H9 (cell line): ENCODE measurements around the gene EML4. TPM values are rescaled to one million over a fixed set of nuclear protein-coding genes. Genes with fewer than 3 reads are reported as not detected.
"Not testable (repeated sequence)": the region's sequence is repeated elsewhere in the genome, so short reads cannot be mapped to it uniquely, and the experiment has no call there.

Source experiments
- DNase-seq: peaks from one replicate; pipeline ENCODE4 v3.0.0-alpha.2; 2017
- H2AFZ ChIP-seq: one replicate; pipeline ENCODE4 v1.6.1; 2013; ENCODE audit warnings: mild to moderate bottlenecking, low read length, control low read depth, moderate library complexity
- H2AK5ac ChIP-seq: 2 replicates; pipeline ENCODE4 v1.6.1; 2013; ENCODE audit warnings: low read length, control low read depth, mixed read lengths; ENCODE audit not compliant: insufficient read length
- H2BK120ac ChIP-seq: one replicate; pipeline ENCODE4 v1.6.1; 2013; ENCODE audit warnings: low read depth, mild to moderate bottlenecking, low read length, control low read depth, inconsistent platforms; ENCODE audit not compliant: poor library complexity, severe bottlenecking
- H2BK12ac ChIP-seq: 2 replicates; pipeline ENCODE4 v1.6.1; 2013; ENCODE audit warnings: low read length, control low read depth, mixed read lengths, low read depth; ENCODE audit not compliant: insufficient read length
- H2BK15ac ChIP-seq: 2 replicates; pipeline ENCODE4 v1.6.1; 2013; ENCODE audit warnings: low read depth, low read length, control low read depth
- H2BK20ac ChIP-seq: one replicate; pipeline ENCODE4 v1.6.1; 2013; ENCODE audit warnings: low read depth, mild to moderate bottlenecking, low read length, control low read depth, inconsistent platforms; ENCODE audit not compliant: poor library complexity, severe bottlenecking
- H2BK5ac ChIP-seq: 2 replicates; pipeline ENCODE4 v1.6.1; 2013; ENCODE audit warnings: low read length, control low read depth, mixed read lengths; ENCODE audit not compliant: insufficient read length
- H3K14ac ChIP-seq: 2 replicates; pipeline ENCODE4 v1.6.1; 2013; ENCODE audit warnings: low read length, control low read depth; ENCODE audit not compliant: insufficient read depth
- H3K18ac ChIP-seq: 2 replicates; pipeline ENCODE4 v1.6.1; 2013; ENCODE audit warnings: low read depth, mild to moderate bottlenecking, mixed read lengths, low read length, control low read depth; ENCODE audit not compliant: insufficient read length
- H3K23ac ChIP-seq: 2 replicates; pipeline ENCODE4 v1.6.1; 2013; ENCODE audit warnings: low read length, control low read depth, mixed read lengths, low read depth; ENCODE audit not compliant: insufficient read length
- H3K23me2 ChIP-seq: 2 replicates; pipeline ENCODE4 v1.6.1; 2013; ENCODE audit warnings: low read depth, mild to moderate bottlenecking, mixed read lengths, low read length, control low read depth; ENCODE audit not compliant: insufficient read length, poor library complexity, severe bottlenecking
- H3K27ac ChIP-seq: 2 replicates; pipeline ENCODE4 v1.5.1; 2013; ENCODE audit warnings: low read length, control low read depth, mixed read lengths, low read depth; ENCODE audit not compliant: insufficient read length
- H3K27me3 ChIP-seq: 2 replicates; pipeline ENCODE4 v1.6.1; 2013; ENCODE audit warnings: low read length, control low read depth, inconsistent platforms; ENCODE audit not compliant: insufficient read depth
- H3K4ac ChIP-seq: 2 replicates; pipeline ENCODE4 v1.6.1; 2013; ENCODE audit warnings: low read depth, mild to moderate bottlenecking, control low read depth, inconsistent platforms, low read length, moderate library complexity
- H3K4me1 ChIP-seq: 2 replicates; pipeline ENCODE4 v1.6.1; 2013; ENCODE audit warnings: low read length, control low read depth, inconsistent platforms; ENCODE audit not compliant: insufficient read depth
- H3K4me2 ChIP-seq: 2 replicates; pipeline ENCODE4 v1.6.1; 2013; ENCODE audit warnings: low read length, control low read depth, mixed read lengths; ENCODE audit not compliant: insufficient read length, insufficient read depth
- H3K56ac ChIP-seq: 2 replicates; pipeline ENCODE4 v1.6.1; 2013; ENCODE audit warnings: low read depth, mild to moderate bottlenecking, mixed read lengths, low read length, control low read depth; ENCODE audit not compliant: insufficient read length
- H3K79me1 ChIP-seq: 2 replicates; pipeline ENCODE4 v1.6.1; 2013; ENCODE audit warnings: low read depth, mild to moderate bottlenecking, moderate library complexity, low read length, control low read depth, inconsistent platforms; ENCODE audit not compliant: insufficient read depth, poor library complexity, severe bottlenecking
- H3K79me2 ChIP-seq: 2 replicates; pipeline ENCODE4 v1.6.1; 2013; ENCODE audit warnings: low read length, control low read depth, inconsistent platforms; ENCODE audit not compliant: insufficient read depth
- H3K9ac ChIP-seq: 2 replicates; pipeline ENCODE4 v1.6.1; 2013; ENCODE audit warnings: low read length, control low read depth, mixed read lengths; ENCODE audit not compliant: insufficient read length; ENCODE audit errors: extremely low read depth
- H3K9me3 ChIP-seq: one replicate; pipeline ENCODE4 v1.6.1; 2013; ENCODE audit warnings: low read depth, low read length, inconsistent platforms; ENCODE audit not compliant: control insufficient read depth
- H3T11ph ChIP-seq: one replicate; pipeline ENCODE4 v1.6.1; 2013; ENCODE audit warnings: mild to moderate bottlenecking, low read length, control low read depth, inconsistent platforms
- H4K20me1 ChIP-seq: one replicate; pipeline ENCODE4 v1.6.1; 2013; ENCODE audit not compliant: control insufficient read depth, insufficient read length, insufficient read depth
- H4K5ac ChIP-seq: 2 replicates; pipeline ENCODE4 v1.6.1; 2013; ENCODE audit warnings: low read depth, mild to moderate bottlenecking, mixed read lengths, low read length, control low read depth; ENCODE audit not compliant: insufficient read length
- H4K8ac ChIP-seq: replicated peaks from 2 replicates; pipeline ENCODE4 v1.6.1; 2013; ENCODE audit warnings: low read length, control low read depth, mixed read lengths, low read depth; ENCODE audit not compliant: insufficient read length
- H4K91ac ChIP-seq: 2 replicates; pipeline ENCODE4 v1.6.1; 2013; ENCODE audit warnings: low read depth, mild to moderate bottlenecking, moderate library complexity, mixed read lengths, low read length, control low read depth; ENCODE audit not compliant: insufficient read length
- H3K27ac Mint-ChIP-seq, 3 experiments: 2 replicates in 2 of 3; 3 replicates in 1 of 3; pipeline ENCODE4 v1.8.0; 2020 to 2021; ENCODE audit warnings: mixed read lengths in 3 of 3, mild to moderate bottlenecking in 1 of 3, moderate library complexity in 1 of 3
- H3K27me3 Mint-ChIP-seq: 2 replicates; pipeline ENCODE4 v1.8.0; 2021; ENCODE audit warnings: low read depth, mild to moderate bottlenecking, moderate library complexity, mixed read lengths
- H3K36me3 Mint-ChIP-seq, 3 experiments: 2 replicates in 2 of 3; 3 replicates in 1 of 3; pipeline ENCODE4 v1.8.0; 2020 to 2021; ENCODE audit warnings: low read depth in 3 of 3, mixed read lengths in 3 of 3; ENCODE audit not compliant: insufficient read depth in 1 of 3
- H3K4me1 Mint-ChIP-seq, 2 experiments: 2 replicates each; pipeline ENCODE4 v1.8.0; 2020; ENCODE audit warnings: mixed read lengths in 2 of 2
- H3K4me3 Mint-ChIP-seq, 2 experiments: 2 replicates in 1 of 2; 3 replicates in 1 of 2; pipeline ENCODE4 v1.8.0; 2020 to 2021; ENCODE audit warnings: mild to moderate bottlenecking in 2 of 2, mixed read lengths in 2 of 2, moderate library complexity in 1 of 2
- H3K9me3 Mint-ChIP-seq, 2 experiments: 2 replicates in 1 of 2; 3 replicates in 1 of 2; pipeline ENCODE4 v1.8.0; 2020; ENCODE audit warnings: mild to moderate bottlenecking in 2 of 2, mixed read lengths in 2 of 2, moderate library complexity in 1 of 2
- CTCF ChIP-seq: fragments of 200-600 bp; sonication (generic); conservative IDR thresholded peaks from 3 replicates; pipeline ENCODE4 v1.8.0; 2021; ENCODE audit warnings: antibody characterized with exemption, mild to moderate bottlenecking
- WGBS: extraction: QIAGEN DNeasy Blood & Tissue Kit; methylation state at CpG from one replicate; pipeline ENCODE4 v1.1.7; 2013; ENCODE audit warnings: missing lambda C conversion rate, low lambda C conversion rate, mixed read lengths; ENCODE audit not compliant: insufficient read length; ENCODE audit errors: extremely low coverage; 5-methylcytosine and 5-hydroxymethylcytosine counted together
- total RNA-seq: library from RNA; stranded (reverse); gene quantifications from 2 replicates; pipeline ENCODE4 v1.2.1, GENCODE V29; 2021

The EML4 gene
- total RNA-seq, 1 experiment from 2014 or later: 68.6 TPM

- no peak overlapping the region for H3K9ac ChIP-seq
- H3K4ac ChIP-seq: no peak overlapping the region
- no peak overlapping the region for H2BK15ac ChIP-seq
- no peaks in the 10 kb centered on the region for H3K9me3 ChIP-seq
- Mint-ChIP-seq H3K4me1 (no peaks in the 10 kb centered on the region), H3K27ac (no peak overlapping the region; a peak in 1 of 7 replicates), H3K27me3 (no peaks in the 10 kb centered on the region), H3K4me3 (no peak overlapping the region), H3K36me3 (no peaks in the 10 kb centered on the region; a peak in 1 of 7 replicates), H3K9me3 (no peaks in the 10 kb centered on the region)
- H2BK20ac ChIP-seq: no peak overlapping the region
- no peak overlapping the region for H3K4me2 ChIP-seq
- no peak overlapping the region for H3K23ac ChIP-seq
- no peaks in the 10 kb centered on the region for H3K79me1 ChIP-seq
- H3K14ac ChIP-seq: no peak overlapping the region
- H3K79me2 ChIP-seq: no peaks in the 10 kb centered on the region
- no peak overlapping the region for H2AFZ ChIP-seq
- H2AK5ac ChIP-seq: no peak overlapping the region
- no peaks in the 10 kb centered on the region for H3K27me3 ChIP-seq
- no peak overlapping the region for H3K56ac ChIP-seq
- H3K4me1 ChIP-seq: no peaks in the 10 kb centered on the region
- no peak for TF ChIP-seq CTCF
- DNase-seq: no peak
- H2BK12ac ChIP-seq: no peak overlapping the region
- no peaks in the 10 kb centered on the region for H4K20me1 ChIP-seq
- no peak overlapping the region for H3K18ac ChIP-seq
- H4K91ac ChIP-seq: no peak overlapping the region
- no peak overlapping the region for H4K8ac ChIP-seq
- no peak overlapping the region for H4K5ac ChIP-seq
- H3K27ac ChIP-seq: no peak overlapping the region
- H3T11ph ChIP-seq: no peak overlapping the region
- no peak overlapping the region for H2BK120ac ChIP-seq
- no CpG with 5 or more reads among the region's 5 CpGs for WGBS
- H2BK5ac ChIP-seq: no peak overlapping the region
- H3K23me2 ChIP-seq: no peaks in the 10 kb centered on the region
Measured at GRCh38 chr2:42270757-42271156, 101.6 kb downstream of the EML4 start.

- not testable (repeated sequence) for H4K5ac ChIP-seq, H2BK20ac ChIP-seq, H3K27ac Mint-ChIP-seq, H3K4ac ChIP-seq, H3K27ac ChIP-seq, H3K23me2 ChIP-seq, H3K79me2 ChIP-seq, DNase-seq, H3K14ac ChIP-seq, H3K56ac ChIP-seq, H3K36me3 Mint-ChIP-seq, H2BK5ac ChIP-seq, H3T11ph ChIP-seq, H3K27me3 ChIP-seq, H2BK12ac ChIP-seq, H4K8ac ChIP-seq, H3K79me1 ChIP-seq, H3K18ac ChIP-seq, H3K27me3 Mint-ChIP-seq, H3K9me3 ChIP-seq, H3K4me3 Mint-ChIP-seq, H4K91ac ChIP-seq, H2AFZ ChIP-seq, H2BK15ac ChIP-seq, H3K4me2 ChIP-seq, H2BK120ac ChIP-seq, H3K23ac ChIP-seq, H3K9ac ChIP-seq, H2AK5ac ChIP-seq, H4K20me1 ChIP-seq, H3K9me3 Mint-ChIP-seq, H3K4me1 ChIP-seq, H3K4me1 Mint-ChIP-seq
- no CpG with 5 or more reads among the region's 5 CpGs for WGBS
Measured at GRCh38 chr2:42271246-42271645, 102.1 kb downstream of the EML4 start.
